KOPT-K1 (cell line): ENCODE data around the gene SUPT3H.
"Not testable (repeated sequence)": the region's sequence is repeated elsewhere in the genome, so short reads cannot be mapped to it uniquely, and the experiment has no call there.

Experiments
- H3K27ac ChIP-seq: fragments of 200-600 bp; sonication (generic); 2 replicates; pipeline ENCODE4 v1.5.1; 2016; ENCODE audit warnings: antibody characterized with exemption, mild to moderate bottlenecking, low read depth, low read length; ENCODE audit not compliant: poor library complexity, severe bottlenecking
- H3K36me3 ChIP-seq: fragments of 200-600 bp; sonication (generic); 2 replicates; pipeline ENCODE4 v1.5.1; 2017; ENCODE audit warnings: antibody characterized with exemption, mild to moderate bottlenecking, low read length, moderate library complexity; ENCODE audit not compliant: insufficient read depth
- H3K9me3 ChIP-seq: fragments of 200-600 bp; sonication (generic); 2 replicates; pipeline ENCODE4 v1.5.1; 2017; ENCODE audit warnings: antibody characterized with exemption, low read length, mild to moderate bottlenecking; ENCODE audit not compliant: insufficient read depth, poor library complexity, severe bottlenecking

SUPT3H gene

GRCh38 chr6:45320349-45320748 is 57.4 kb downstream of the SUPT3H start:
- peak overlapping the region; percentile 32 for H3K27ac ChIP-seq
- H3K36me3 ChIP-seq: no peaks in the 10 kb centered on the region
- peaks cover 7% of the 10 kb centered on the region for H3K9me3 ChIP-seq

- Histone ChIP-seq H3K27ac (no peak overlapping the region), H3K36me3 (0 out of 2 replicates have a peak, but pooled peaks cover 3% of the 10 kb centered on the region), H3K9me3 (peaks cover 41% of the 10 kb centered on the region)
Observed at GRCh38 chr6:45314146-45314545, 63.6 kb downstream of the SUPT3H start.

- Histone ChIP-seq H3K36me3 (peaks cover 9% of the 10 kb centered on the region; the same call in 1 of the 2 replicates), H3K27ac (peak overlapping the region; percentile 99), H3K9me3 (peaks cover 52% of the 10 kb centered on the region)
Observed at GRCh38 chr6:45310118-45310788, 67.5 kb downstream of the SUPT3H start.

GRCh38 chr6:45305546-45305945 is 72.2 kb downstream of the SUPT3H start:
- H3K9me3 ChIP-seq: peaks cover 19% of the 10 kb centered on the region
- peaks cover 6% of the 10 kb centered on the region; the same call in 1 of the 2 replicates for H3K36me3 ChIP-seq
- peak overlapping the region; percentile 99 for H3K27ac ChIP-seq

- peaks cover 19% of the 10 kb centered on the region for H3K9me3 ChIP-seq
- peaks cover 6% of the 10 kb centered on the region; the same call in 1 of the 2 replicates for H3K36me3 ChIP-seq
- H3K27ac ChIP-seq: peak overlapping the region; percentile 99
Observed at GRCh38 chr6:45302832-45303231, 74.9 kb downstream of the SUPT3H start.

- H3K36me3 ChIP-seq: peaks cover 6% of the 10 kb centered on the region; the same call in 1 of the 2 replicates
- peak overlapping the region; percentile 99 for H3K27ac ChIP-seq
- H3K9me3 ChIP-seq: peaks cover 8% of the 10 kb centered on the region
Observed at GRCh38 chr6:45301348-45302142, 76.2 kb downstream of the SUPT3H start.

GRCh38 chr6:45300736-45301135 is 77.0 kb downstream of the SUPT3H start:
- Histone ChIP-seq H3K27ac (peak overlapping the region; percentile 99), H3K9me3 (no peaks in the 10 kb centered on the region), H3K36me3 (no peaks in the 10 kb centered on the region)

- Histone ChIP-seq H3K36me3 (no peaks in the 10 kb centered on the region), H3K27ac (no peak overlapping the region), H3K9me3 (peaks cover 8% of the 10 kb centered on the region)
Observed at GRCh38 chr6:45299096-45299581, 78.6 kb downstream of the SUPT3H start.

- H3K27ac ChIP-seq: peak overlapping the region; percentile 61
- H3K36me3 ChIP-seq: no peaks in the 10 kb centered on the region
- peaks cover 24% of the 10 kb centered on the region for H3K9me3 ChIP-seq
Observed at GRCh38 chr6:45297320-45297719, 80.4 kb downstream of the SUPT3H start.

- not testable (repeated sequence) for H3K36me3 ChIP-seq
- Histone ChIP-seq H3K27ac (peak overlapping the region; percentile 68), H3K9me3 (peaks cover 42% of the 10 kb centered on the region)
Observed at GRCh38 chr6:45294065-45294701, 83.6 kb downstream of the SUPT3H start.

GRCh38 chr6:45293306-45293705 is 84.4 kb downstream of the SUPT3H start:
- Histone ChIP-seq H3K36me3 (no peaks in the 10 kb centered on the region), H3K27ac (peak overlapping the region; percentile 68)

GRCh38 chr6:45289751-45290514 is 87.8 kb downstream of the SUPT3H start:
- no peak overlapping the region for H3K27ac ChIP-seq
- no peaks in the 10 kb centered on the region for H3K36me3 ChIP-seq
- H3K9me3 ChIP-seq: peaks cover 39% of the 10 kb centered on the region

More at GRCh38 chr6:45293306-45293705, 84.4 kb downstream of the SUPT3H start:
- peaks cover 42% of the 10 kb centered on the region for H3K9me3 ChIP-seq

- H3K36me3 ChIP-seq, H3K27ac ChIP-seq: not testable (repeated sequence)
- peaks cover 20% of the 10 kb centered on the region for H3K9me3 ChIP-seq
Observed at GRCh38 chr6:45286707-45287106, 91.0 kb downstream of the SUPT3H start.

GRCh38 chr6:45278367-45278766 is 99.4 kb downstream of the SUPT3H start:
- peaks cover 10% of the 10 kb centered on the region for H3K36me3 ChIP-seq
- H3K27ac ChIP-seq: no peak overlapping the region
- H3K9me3 ChIP-seq: peaks cover 60% of the 10 kb centered on the region
